GM19397 (cell line): ENCODE results near the gene EPHB6.

ENCODE experiments used
- ATAC-seq: cut with Tn5 transposase; IDR thresholded peaks from one replicate; pipeline ENCODE4 v1.9.1; 2021; ENCODE audit warnings: mild to moderate bottlenecking, moderate library complexity; ENCODE audit not compliant: unreplicated experiment

The EPHB6 gene

DNA sequence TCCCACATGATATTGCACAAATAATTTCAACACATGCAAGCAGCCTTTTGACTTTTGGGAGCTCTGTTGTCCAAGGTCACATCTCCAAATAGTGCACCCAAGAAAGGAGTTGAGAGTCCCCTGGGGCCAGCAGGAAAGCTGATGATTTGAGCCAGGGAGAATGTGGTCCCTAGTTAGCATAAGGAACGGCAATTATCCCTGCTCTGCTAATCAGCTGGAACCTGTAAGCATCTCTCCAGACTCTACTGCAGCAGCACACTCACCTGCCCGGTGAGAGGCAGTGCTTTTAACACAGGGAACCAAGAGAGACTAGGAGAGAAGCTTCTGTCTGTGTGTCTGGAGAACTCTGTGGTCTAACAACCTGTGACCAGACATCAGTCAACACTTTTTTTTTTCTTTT, 61.6 kb downstream of the EPHB6 start:
- ATAC-seq, result no peak

- no peak for ATAC-seq
Observed at GRCh38 chr7:142917447-142917846, 62.6 kb downstream of the EPHB6 start.

DNA sequence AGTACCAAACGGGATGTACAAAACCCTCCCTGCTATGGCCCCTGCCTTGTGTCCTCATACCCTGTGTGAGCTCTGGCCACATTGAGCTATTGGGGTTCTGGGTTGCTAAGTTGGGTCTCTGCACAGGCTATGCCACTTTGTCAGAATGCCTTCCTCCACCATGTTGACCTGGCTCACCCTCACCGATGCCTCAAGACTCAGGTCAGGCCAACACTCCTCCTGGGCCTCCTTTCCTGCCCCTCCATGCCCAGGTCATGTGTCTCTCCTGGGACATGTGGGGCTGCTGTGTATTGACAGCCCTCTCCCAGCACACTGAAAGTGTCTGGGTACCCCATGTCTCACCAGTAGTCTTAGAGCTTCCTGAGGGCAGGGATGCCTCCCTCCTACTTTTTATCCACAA, 64.0 kb downstream of the EPHB6 start:
- ATAC-seq, result no peak

GRCh38 chr7:142919656-142920055, 64.8 kb downstream of the EPHB6 start:
- no peak for ATAC-seq
